SIG-M5 treated with dmso at 0.1 percent for 504 hours (cell line): ENCODE results near the gene ADGRB2.
A peak's percentile ranks its signal among the peaks of the same experiment; 100 is the strongest.

ENCODE experiments used
- DNase-seq: peaks from one replicate; lab custom pipeline; 2025; ENCODE audit not compliant: unreplicated experiment; lab: John Stamatoyannopoulos, UW

ADGRB2 gene

DNA sequence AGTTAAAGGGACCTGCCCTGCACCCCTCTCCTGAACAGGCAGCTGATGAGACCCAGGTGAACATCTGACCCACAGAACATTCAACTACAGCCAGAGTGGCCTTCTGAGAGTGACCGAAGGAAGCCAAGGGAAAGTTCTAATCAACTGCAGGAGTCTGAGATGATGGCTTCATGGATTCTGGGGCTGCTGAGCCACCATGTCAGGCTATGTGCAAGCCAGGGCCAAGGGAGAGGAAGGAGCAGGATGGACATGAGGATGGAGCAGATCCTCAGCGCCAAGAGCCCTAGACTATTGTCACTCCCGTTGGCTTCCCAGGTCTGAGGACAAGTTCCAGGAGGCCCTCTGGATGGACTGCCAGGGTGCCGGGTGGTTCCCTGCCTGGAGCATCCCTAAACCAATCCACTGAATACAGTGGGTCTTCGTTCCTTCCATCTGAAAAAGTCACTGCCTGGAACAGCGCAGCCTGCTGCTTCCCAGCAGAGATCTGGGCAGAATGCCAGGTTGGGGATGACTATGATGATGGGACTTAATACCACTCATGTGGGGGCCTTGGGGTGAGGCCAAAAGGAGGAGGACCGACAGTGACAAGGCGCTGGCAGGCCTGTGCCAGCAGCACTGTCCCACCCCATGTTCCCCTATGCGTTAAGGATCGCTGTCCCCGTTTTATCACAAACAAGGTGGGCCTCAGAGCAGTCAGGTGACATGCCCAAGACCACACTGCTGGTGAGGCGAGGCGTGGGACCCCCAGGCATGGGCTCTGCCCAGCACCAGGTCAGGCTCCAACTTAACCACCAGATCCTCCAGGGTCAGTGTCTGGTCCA is 31.9 kb upstream of the ADGRB2 start:
- no peak for DNase-seq

DNA sequence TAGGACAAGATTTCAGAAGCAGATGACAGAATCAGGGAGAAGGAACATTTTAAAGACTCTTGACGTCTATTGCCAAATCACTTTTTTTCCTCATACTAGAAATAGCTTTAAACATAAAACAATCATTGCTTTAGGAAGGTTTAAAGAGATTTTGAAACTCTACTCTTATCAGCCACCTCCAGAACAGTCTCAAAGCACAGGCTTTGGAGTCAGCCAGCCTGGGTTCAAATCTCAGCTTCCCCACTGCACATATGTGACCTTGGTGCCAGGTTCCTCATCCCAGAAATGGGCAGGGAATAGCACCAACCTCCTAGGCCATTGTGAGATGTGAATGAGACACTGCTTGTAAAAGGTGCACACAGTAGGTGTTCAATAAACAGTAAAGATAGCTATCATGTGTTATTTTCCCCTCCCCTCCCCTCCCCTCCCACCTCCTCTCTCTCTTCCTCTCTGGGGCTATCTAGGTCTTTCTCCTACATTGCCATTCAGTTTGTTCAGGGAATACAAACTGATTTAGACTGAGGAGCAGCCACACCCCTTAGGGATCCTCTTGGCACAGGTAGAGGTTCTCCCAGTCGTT is 31.0 kb upstream of the ADGRB2 start:
- no peak for DNase-seq

DNA sequence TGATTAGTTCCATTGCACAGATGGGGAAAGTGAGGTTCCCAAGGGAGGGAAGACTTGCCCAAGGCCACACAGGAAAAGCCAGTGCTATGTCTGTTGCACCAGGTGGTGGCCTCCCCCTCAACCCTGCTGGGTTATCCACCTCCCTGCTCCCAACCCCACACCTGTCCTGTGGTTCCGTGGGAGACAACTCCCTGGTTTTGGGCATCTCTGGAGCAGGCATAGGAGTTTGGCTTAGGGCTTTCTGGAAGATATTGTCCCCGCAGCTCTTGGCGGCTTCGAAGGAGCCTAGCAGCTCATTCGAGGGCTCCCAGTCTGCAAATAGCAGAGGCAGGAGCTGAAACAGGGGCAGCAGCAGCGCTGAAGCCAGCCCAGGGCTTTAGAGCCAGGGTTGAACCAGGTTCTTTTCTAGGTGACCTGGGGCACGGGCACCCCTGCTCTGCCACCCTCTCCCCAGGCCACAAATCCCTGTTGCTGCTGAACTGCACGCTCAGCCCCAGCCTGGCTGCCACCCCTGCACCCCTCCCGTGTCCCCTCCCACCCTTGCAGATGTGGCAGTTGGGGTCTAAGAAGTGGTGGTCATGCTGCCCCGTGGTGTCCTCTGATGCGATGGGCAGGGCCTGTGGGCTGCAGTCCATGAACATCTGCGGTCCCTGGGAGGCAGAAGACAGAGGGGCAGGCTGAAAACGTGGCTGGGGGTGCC is 29.6 kb upstream of the ADGRB2 start:
- DNase-seq: no peak

DNA sequence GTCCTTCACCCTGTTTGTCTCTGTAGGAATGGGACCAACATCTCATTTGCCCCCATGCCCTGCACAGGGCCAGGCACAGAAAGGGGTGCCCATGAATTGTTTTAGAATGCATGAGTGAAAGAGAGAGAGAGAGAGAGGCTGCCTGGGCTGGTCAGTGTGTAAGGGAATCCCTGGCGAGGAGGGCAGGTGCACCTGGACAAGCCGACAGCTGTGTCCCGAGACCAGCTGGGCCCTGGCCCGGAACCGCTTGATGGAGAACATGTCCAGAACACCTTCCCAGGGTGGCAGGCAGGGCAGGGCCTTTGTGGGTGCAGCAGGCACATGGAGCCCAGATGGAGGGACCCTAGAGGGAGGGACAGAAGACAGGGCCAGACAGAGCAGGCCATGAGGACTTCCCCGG is 28.9 kb upstream of the ADGRB2 start:
- no peak for DNase-seq

DNA sequence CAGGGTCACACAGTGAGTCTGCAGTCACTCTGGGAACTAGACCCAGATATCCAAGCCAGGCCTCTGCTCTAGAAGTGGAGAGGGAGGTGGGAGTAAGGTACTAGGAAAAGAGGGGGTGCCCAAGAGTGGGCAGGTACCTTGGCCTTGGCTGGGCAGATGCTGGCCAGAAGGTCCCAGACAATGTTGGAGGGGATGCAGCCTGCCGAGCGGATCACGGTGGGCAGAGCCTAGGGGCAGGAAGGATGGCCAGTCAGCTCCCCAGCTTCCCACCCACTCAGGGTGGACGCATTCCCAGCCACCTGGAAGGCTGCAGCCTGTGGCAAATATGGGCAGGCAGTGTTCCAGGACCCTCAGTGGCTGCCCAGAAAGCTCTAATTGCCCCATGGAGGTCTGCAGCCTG is 28.4 kb upstream of the ADGRB2 start:
- no peak for DNase-seq

DNA sequence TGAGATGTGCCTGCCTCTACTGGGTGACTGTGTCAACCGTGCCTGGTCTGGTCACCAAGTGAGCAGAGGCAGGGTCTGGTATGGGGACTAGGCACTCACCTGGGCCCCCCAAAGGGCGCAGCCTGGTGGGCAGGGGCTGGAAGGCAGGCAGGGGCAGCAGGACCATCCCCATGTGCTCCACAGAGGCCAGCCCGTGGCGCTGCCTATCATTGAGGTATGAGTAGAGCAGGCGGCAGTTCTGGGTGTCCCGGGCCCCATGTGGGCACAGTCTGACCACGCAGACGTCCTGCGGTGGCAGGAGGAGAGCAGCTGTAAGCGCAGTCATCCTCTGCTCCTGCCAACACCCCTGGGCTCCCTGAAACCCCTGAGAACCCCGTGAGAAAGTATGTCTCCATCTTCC is 28.0 kb upstream of the ADGRB2 start:
- DNase-seq: no peak

DNA sequence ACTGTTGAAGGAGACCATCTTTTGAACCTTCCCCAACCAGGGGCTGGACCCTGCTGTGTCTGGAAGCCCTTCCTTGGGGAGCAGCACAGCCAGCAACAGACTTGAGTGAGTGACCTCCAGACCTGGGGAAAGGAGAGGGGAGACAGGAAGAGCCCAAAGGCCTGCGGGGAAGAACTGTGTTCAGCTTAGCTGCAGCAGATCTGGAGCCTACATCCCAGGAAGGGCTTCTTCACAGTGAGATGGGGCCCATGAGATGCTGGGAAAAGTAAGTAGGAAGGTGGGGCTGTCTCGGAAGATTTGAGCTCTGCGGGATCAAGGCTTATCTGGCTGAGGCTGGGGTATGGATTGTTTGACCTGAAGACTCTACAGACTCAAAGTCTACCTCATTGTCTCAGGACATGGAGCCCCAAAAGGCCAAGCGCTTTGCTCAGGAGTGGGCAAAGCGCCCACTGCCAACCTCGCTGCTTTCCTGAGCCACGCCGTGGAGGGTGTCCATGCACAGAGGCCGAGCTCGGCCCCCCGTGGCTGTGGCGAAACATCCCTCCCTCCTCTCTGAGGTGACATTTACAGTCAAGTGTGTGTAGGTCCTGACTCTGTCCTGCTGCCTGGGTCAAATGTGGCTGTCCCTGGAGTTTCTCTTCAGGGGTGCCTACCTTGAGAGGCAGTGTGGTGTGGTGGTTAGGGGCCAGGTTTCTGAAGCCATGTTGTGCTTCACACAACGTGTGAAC is 27.2 kb upstream of the ADGRB2 start:
- no peak for DNase-seq

DNA sequence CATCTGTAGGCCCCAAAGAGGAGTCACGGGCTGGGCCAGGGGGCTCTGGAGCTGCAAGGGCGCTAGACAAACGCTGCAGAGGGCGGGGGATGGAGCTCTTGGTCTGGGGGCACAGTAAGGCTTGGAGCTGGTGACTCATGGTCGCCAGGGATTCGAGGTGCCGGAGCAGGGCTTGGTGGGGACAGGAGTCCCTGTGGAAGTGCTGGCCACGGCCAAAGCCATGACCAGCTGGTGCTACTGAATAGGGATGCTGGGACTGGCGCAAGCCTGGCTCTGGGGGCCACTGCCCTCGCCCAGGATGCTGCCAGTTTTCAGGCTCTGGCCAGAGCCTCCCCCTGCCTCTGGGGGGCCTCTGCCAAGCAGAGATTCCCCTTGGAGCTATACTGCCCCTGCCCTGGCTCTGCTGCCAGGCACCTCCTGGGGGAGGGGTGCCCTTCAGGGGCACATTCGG is 26.5 kb upstream of the ADGRB2 start:
- DNase-seq: no peak

DNA sequence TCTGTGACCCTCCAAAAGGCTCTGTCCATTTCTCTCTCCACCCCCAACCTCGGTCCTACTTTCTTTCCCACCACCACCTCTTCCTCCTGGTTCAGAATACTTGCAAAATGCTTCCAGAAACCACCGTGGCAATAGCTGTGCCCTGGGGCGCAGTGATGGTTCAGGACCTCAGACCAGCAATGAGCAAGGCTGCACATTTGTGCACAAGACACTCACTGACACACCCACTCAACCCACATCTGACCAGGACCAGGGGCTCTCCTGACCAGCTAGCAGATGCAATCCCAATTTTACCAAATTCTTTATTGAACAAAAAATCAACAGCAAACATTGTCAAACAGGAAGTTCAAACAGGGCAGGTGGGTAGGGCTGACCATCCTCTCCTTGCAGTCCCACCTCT is 26.0 kb upstream of the ADGRB2 start:
- DNase-seq: no peak

DNA sequence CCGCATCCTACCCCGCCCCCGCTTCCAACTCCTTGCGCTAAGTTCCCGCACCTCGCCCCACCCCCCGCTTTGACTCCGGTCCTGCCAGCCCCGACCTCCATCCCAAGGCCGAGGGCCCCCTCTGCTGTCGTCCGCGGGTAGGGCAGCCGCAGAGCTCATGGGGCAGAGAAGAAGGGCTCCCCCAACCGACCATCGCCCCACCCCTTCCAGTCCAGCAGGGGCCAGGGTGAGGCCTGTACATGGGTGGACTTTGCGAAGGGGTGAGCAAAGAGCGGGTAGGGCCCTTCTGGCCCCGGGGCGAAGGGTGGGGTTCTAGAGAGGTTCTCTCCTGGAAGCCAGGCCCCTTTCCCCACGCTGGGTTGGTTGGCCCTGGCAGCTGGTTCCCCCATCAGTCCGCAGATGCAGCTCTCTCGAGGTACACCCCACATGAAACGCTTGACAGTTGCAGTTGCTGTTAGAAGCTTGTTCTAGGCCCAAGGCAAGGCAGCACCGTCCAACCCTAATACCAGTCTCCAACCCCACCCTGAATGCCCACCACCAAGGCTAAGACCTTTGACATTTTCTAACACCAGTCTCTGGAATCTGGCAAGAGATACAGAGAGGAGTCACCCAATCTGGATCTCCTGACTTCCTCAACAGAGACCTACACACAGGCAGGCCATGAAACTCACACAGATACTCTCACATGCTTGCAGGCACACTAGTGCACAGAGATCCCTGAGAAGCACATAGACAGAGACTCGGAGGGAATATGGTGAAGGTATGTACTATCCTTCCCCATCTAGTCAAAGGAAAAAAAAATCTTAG is 25.3 kb upstream of the ADGRB2 start:
- DNase-seq: peak; percentile 55

DNA sequence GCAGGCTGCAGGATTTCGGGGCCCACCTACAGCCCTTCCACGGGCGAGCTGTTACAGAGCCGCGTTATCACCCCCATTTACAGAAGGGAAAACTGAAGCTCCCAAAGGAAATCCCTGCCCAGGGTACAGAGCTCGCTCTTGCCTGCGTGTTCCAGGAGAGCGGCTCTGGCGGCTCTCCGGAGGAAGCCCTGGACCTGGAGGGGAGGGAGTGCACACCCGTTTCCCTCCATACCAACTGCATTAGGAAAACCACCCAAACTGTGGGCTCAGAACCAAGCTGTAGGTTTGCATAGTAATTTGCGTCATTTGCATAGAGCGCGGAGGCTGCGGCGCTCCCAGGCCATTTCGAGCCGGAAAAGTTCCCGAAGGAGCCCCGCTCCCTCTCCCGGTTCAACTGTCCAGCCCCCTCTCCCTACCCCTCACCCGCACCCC is 24.7 kb upstream of the ADGRB2 start:
- peak; percentile 46 for DNase-seq

DNA sequence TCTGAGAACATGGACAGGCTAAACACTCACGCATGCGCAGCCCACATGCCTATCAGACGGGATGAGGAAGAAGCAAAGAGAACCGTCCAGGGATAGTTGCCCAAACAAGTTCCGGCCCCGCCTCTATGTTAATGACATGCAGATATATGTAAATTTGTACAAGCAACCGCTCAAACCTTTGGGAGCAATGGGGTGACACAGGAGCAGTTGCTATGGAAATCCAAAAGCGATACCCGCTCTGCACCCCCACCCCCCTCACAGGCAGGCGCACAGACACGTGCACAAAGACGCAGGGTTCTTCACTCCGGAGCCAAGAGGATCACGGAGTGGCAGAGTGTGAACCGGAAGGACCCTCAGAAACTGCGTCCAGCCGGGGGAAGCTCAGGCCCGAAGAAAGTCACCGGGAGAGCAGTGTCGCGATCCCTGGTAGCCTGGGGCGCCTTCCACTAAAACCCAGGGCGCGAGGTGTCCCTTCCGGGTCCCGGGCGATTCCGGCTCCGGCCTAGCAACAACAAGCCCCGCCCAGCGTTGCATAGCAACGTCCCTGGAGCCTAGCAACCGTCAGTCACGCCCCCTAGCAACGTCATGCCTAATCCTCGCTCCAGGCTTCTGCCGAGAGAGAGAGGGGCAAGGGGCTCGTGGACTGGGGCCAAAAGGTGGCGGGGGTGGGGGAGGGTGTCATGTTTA is 24.1 kb upstream of the ADGRB2 start:
- peak; percentile 88 for DNase-seq

DNA sequence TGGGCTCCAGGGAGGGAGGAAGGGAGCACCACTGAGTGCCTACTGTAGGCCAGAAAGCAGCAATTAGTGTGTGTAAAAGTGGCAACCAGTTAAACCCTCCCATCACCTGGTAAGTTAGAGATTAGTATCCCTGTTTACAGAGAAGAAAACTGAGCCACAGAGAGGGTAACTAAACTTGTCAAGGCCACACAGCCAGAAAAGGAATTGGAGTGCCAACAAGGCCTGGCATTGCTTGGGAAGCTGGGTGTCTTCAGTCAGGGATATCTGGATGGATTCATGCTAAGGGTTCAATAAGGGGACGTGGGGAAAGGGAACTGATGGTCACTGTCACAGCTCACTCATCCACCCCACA is 23.6 kb upstream of the ADGRB2 start:
- no peak for DNase-seq

DNA sequence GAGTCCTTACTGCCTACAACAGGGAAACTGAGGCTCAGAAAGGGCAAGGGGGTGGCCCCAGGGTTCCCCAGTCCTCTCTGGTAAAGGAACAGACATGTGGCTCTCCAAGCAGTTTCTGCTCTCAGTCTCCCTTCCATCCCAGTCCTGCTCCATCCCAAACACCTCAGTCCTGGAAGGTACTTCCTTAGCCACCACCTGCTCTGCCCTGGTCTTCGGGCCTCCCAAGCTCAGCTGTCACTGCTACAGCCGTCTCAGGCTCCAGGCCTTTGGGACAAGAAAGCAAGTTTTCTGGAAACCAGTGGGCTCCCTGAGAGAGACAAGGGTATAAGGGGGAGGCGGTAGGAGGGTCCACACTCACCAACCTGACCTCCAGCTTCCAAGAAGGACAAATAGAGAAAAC is 23.1 kb upstream of the ADGRB2 start:
- no peak for DNase-seq

DNA sequence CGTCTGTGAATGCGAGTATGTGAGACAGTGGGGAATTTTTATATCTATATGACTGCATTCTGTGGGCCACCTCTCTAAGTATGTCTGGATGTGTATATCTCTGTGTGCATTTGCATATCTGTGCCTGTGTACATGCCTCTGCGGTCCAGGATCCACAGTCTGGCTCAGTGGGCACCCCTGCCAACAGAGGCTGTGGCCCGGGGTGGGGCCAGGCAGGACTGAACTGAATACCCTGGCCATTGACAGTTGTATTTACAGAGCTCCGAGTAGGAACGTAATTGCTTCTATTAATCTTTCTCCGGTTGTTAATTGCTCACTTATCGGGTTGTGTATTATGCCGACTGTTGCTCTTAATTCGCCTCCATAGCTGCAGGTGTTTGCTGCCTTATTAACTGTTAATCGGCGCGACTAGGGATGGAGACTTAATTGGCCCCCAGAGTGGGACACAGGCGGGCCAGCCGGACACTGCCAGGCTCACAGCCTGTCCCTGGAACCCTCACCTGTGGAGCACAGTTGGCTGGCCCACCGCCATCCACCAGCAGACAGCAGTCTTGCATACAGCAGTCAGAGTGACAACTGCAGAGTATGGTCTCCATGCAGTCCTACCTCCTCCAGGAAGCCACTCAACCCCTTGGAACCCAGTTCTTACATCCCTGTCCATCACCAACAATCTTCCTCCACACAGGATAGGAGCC is 22.4 kb upstream of the ADGRB2 start:
- no peak for DNase-seq

DNA sequence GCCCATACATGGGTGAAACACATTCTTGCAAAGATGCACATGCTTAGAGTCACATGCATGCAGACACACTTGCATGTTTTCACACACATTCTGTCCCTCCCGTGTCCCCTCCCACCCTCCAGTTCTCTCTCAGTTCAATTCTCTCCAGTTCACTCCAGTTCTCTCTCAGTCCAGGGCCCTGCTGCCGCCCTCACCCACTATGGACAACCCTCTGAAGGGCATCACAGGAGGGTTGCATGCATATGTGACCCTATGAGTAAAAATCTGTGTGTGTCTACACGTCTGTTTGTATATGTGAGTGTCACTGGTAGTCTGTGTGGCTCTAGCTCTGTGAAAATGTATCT is 21.8 kb upstream of the ADGRB2 start:
- DNase-seq: no peak

DNA sequence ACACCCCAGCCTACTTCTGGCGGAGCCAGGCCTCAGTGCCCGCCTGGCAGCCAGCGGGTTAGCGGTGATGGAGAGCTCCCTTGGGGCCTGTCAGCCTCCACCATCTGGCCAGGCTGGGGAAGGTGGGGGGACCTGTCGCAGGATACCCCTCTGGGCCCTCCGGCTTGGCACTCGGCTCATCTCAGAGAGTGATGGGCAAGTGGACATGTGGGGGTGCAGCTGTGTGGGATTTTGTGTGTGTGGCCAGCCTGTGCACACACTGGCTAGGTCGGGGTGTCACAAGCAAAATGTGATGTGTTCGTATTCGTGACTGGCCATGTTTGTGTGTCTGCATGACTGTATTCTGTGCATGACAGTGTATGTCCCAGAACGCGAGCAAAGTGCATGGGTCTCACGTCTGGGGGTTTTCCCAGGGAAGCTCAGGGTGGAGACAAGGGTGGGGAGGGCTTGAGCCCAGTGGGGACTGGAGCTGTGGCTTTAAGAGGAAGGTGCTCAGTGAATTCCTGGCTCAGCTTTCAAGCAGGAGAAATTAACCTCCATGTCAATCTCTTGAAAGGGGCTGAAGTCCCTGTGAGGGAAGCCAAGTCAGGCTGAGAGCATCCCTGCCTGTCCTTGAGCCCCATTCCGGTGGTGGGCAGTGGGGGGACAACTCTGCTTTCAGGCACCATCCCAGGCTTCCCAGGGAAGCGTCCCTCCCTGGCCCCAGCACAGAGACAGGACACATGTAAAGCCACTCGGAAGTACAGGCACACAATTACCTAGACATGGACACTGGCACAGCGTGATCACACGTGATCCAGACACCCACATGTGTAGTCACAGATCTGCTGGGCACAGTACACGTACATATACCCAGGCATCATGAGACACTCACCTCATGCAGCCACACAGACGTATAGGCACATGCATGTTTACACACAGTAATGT is 21.1 kb upstream of the ADGRB2 start:
- DNase-seq: no peak

DNA sequence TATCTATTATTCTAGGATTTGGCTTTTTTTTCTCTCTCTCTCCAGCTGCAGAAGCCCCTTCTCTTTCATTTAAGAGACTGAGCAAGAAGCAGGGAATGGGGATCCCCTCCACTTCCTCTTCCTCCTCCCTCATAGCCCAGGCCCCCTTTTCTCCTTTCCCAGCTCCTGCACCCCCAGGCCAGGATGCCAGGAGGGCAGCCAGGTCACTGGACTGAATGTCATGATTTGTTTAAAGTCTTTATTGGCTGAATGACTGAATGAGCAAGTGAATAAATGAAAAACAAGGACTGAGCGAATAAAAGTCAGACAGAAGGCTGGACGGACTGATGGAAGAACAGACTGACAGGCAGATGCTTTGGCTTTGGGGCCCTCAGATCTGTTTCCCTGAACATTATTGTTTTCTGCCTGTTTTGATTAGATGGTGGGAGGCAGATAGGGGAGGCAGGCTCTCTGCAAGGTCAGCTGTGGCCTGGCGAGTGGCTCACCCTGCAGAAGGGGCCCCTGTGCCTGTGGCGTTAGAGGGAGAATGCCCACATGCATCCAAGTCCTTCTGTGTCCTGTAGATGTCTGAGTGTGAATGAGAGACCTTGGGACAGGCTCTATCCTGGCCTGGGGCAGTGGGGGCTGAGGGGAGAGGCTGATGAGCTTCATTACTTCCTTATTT is 20.3 kb upstream of the ADGRB2 start:
- DNase-seq: no peak
